H1 (cell line): ENCODE data around the gene RASGRP4. TPM values are rescaled to one million over a fixed set of nuclear protein-coding genes. Genes with fewer than 3 reads are reported as not detected.

Experiments
- EGR1 ChIP-seq: IDR thresholded peaks from 2 replicates; pipeline ENCODE4 v1.6.1; 2011; ENCODE audit warnings: low read depth, low read length, borderline replicate concordance
- JUND ChIP-seq: IDR thresholded peaks from 2 replicates; pipeline ENCODE4 v1.6.1; 2011; ENCODE audit warnings: mild to moderate bottlenecking, improper control_type of control experiment, low read length
- POLR2A ChIP-seq, 2 experiments: IDR thresholded peaks; 1 replicate in 1 of 2; 2 replicates in 1 of 2; pipeline ENCODE4 v1.6.1; 2011; ENCODE audit warnings: low read depth in 2 of 2, low read length in 2 of 2, mild to moderate bottlenecking in 2 of 2; ENCODE audit errors: control extremely low read depth in 1 of 2
- SIRT6 ChIP-seq: IDR thresholded peaks from one replicate; pipeline ENCODE4 v1.7.1; 2012; ENCODE audit warnings: low read length, inconsistent platforms
- SRF ChIP-seq: IDR thresholded peaks from 2 replicates; pipeline ENCODE4 v1.6.1; 2011; ENCODE audit warnings: mild to moderate bottlenecking, low read depth, low read length, moderate library complexity
- YY1 ChIP-seq: IDR thresholded peaks from 2 replicates; pipeline ENCODE4 v1.6.1; 2011; ENCODE audit warnings: low read depth, mild to moderate bottlenecking, low read length
- polyA plus RNA-seq, 7 experiments: library from polyadenylated mRNA; depleted of rRNA in 3 of 7; stranded (reverse) in 5 of 7; unstranded in 2 of 7; fragments of >200 nt in 5 of 7; fragments of 200-250 nt in 2 of 7; gene quantifications; 1 replicate in 5 of 7; 2 replicates in 1 of 7; 4 replicates in 1 of 7; pipeline versions ENCODE4 v1.2.1 to v1.2.3, GENCODE V29; 2011 to 2013; ENCODE audit warnings: missing spikeins in 2 of 7, mixed read lengths in 2 of 7
- total RNA-seq: library from RNA; stranded (reverse); fragmentation: NEBNext Ultra II Directional; extraction: Animal tissue kit (Norgen Biotek cat#: 25700); gene quantifications from 2 replicates; pipeline ENCODE4 v1.2.1, GENCODE V29; 2021
- TF ChIP-seq, protein P1 (sequence below): fragments of 300-600 bp; sonication (generic); IDR thresholded peaks from 2 replicates; pipeline ENCODE4 v1.7.1; 2012; ENCODE audit warnings: low read length, moderate library complexity, mild to moderate bottlenecking, inconsistent platforms; ENCODE audit not compliant: insufficient replicate concordance
- TF ChIP-seq, protein P2 (sequence below): IDR thresholded peaks from 2 replicates; pipeline ENCODE4 v1.6.1; 2011; ENCODE audit warnings: low read depth, mild to moderate bottlenecking, low read length; ENCODE audit not compliant: insufficient read depth

The RASGRP4 gene
- total and polyA plus RNA-seq, 2 of the 8 experiments (the other 6 are each of a cell fraction or from before 2014, with no cell fraction given) = 1.9 to 3.1 TPM

DNA sequence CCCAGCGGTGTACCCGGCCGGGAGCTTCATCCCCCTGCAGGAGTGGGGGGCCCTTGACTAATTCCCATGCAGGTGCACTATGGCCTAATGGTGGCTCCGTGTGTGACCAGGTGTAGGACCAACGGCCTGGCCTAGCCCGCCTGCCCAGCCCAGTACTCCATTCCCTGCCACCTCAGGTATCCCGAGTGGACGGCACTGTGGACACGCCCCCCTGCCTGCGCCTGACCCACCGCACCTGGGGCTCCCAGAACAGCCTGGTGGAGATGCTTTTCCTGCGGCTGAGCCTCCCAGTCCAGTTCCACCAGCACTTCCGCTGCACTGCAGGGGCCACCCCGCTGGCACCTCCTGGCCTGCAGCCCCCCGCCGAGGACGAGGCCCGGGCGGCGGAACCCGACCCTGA lies 47.2 kb upstream of the RASGRP4 start (continued):
- TF ChIP-seq, protein P1, sequence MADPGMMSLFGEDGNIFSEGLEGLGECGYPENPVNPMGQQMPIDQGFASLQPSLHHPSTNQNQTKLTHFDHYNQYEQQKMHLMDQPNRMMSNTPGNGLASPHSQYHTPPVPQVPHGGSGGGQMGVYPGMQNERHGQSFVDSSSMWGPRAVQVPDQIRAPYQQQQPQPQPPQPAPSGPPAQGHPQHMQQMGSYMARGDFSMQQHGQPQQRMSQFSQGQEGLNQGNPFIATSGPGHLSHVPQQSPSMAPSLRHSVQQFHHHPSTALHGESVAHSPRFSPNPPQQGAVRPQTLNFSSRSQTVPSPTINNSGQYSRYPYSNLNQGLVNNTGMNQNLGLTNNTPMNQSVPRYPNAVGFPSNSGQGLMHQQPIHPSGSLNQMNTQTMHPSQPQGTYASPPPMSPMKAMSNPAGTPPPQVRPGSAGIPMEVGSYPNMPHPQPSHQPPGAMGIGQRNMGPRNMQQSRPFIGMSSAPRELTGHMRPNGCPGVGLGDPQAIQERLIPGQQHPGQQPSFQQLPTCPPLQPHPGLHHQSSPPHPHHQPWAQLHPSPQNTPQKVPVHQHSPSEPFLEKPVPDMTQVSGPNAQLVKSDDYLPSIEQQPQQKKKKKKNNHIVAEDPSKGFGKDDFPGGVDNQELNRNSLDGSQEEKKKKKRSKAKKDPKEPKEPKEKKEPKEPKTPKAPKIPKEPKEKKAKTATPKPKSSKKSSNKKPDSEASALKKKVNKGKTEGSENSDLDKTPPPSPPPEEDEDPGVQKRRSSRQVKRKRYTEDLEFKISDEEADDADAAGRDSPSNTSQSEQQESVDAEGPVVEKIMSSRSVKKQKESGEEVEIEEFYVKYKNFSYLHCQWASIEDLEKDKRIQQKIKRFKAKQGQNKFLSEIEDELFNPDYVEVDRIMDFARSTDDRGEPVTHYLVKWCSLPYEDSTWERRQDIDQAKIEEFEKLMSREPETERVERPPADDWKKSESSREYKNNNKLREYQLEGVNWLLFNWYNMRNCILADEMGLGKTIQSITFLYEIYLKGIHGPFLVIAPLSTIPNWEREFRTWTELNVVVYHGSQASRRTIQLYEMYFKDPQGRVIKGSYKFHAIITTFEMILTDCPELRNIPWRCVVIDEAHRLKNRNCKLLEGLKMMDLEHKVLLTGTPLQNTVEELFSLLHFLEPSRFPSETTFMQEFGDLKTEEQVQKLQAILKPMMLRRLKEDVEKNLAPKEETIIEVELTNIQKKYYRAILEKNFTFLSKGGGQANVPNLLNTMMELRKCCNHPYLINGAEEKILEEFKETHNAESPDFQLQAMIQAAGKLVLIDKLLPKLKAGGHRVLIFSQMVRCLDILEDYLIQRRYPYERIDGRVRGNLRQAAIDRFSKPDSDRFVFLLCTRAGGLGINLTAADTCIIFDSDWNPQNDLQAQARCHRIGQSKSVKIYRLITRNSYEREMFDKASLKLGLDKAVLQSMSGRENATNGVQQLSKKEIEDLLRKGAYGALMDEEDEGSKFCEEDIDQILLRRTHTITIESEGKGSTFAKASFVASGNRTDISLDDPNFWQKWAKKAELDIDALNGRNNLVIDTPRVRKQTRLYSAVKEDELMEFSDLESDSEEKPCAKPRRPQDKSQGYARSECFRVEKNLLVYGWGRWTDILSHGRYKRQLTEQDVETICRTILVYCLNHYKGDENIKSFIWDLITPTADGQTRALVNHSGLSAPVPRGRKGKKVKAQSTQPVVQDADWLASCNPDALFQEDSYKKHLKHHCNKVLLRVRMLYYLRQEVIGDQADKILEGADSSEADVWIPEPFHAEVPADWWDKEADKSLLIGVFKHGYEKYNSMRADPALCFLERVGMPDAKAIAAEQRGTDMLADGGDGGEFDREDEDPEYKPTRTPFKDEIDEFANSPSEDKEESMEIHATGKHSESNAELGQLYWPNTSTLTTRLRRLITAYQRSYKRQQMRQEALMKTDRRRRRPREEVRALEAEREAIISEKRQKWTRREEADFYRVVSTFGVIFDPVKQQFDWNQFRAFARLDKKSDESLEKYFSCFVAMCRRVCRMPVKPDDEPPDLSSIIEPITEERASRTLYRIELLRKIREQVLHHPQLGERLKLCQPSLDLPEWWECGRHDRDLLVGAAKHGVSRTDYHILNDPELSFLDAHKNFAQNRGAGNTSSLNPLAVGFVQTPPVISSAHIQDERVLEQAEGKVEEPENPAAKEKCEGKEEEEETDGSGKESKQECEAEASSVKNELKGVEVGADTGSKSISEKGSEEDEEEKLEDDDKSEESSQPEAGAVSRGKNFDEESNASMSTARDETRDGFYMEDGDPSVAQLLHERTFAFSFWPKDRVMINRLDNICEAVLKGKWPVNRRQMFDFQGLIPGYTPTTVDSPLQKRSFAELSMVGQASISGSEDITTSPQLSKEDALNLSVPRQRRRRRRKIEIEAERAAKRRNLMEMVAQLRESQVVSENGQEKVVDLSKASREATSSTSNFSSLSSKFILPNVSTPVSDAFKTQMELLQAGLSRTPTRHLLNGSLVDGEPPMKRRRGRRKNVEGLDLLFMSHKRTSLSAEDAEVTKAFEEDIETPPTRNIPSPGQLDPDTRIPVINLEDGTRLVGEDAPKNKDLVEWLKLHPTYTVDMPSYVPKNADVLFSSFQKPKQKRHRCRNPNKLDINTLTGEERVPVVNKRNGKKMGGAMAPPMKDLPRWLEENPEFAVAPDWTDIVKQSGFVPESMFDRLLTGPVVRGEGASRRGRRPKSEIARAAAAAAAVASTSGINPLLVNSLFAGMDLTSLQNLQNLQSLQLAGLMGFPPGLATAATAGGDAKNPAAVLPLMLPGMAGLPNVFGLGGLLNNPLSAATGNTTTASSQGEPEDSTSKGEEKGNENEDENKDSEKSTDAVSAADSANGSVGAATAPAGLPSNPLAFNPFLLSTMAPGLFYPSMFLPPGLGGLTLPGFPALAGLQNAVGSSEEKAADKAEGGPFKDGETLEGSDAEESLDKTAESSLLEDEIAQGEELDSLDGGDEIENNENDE = no peak
- TF ChIP-seq, protein P2, sequence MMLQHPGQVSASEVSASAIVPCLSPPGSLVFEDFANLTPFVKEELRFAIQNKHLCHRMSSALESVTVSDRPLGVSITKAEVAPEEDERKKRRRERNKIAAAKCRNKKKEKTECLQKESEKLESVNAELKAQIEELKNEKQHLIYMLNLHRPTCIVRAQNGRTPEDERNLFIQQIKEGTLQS = no peak
- TF ChIP-seq SRF (no peak), JUND (no peak), YY1 (no peak), POLR2A (IDR thresholded peaks at IDR 0.05; ENCODE audit: control extremely low read depth in 1 of 2, low read depth in 2 of 2, low read length in 2 of 2) (no peak), SIRT6 (no peak), EGR1 (no peak)
- TF ChIP-seq, all 59 proteins: peak for 0
